22Rv1 (cell line): ENCODE results near the gene PARD3B.

Experiments
- H3K27ac ChIP-seq: fragments of 450-650 bp; 2 replicates; pipeline ENCODE4 v1.5.1; 2017
- ZFX ChIP-seq: fragments of 450-650 bp; IDR thresholded peaks from 2 replicates; pipeline ENCODE4 v1.6.1; 2017; ENCODE audit warnings: antibody characterized with exemption, borderline replicate concordance
- TF ChIP-seq, protein P1 (sequence below): fragments of 450-650 bp; IDR thresholded peaks from 2 replicates; pipeline ENCODE4 v1.5.1; 2017; ENCODE audit warnings: mild to moderate bottlenecking

PARD3B gene

GRCh38 chr2:204972606-204973336, 427.5 kb downstream of the PARD3B start:
- H3K27ac ChIP-seq: no peak overlapping the region
- TF ChIP-seq, protein P1, sequence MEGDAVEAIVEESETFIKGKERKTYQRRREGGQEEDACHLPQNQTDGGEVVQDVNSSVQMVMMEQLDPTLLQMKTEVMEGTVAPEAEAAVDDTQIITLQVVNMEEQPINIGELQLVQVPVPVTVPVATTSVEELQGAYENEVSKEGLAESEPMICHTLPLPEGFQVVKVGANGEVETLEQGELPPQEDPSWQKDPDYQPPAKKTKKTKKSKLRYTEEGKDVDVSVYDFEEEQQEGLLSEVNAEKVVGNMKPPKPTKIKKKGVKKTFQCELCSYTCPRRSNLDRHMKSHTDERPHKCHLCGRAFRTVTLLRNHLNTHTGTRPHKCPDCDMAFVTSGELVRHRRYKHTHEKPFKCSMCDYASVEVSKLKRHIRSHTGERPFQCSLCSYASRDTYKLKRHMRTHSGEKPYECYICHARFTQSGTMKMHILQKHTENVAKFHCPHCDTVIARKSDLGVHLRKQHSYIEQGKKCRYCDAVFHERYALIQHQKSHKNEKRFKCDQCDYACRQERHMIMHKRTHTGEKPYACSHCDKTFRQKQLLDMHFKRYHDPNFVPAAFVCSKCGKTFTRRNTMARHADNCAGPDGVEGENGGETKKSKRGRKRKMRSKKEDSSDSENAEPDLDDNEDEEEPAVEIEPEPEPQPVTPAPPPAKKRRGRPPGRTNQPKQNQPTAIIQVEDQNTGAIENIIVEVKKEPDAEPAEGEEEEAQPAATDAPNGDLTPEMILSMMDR: no peak
- TF ChIP-seq ZFX: no peak

DNA sequence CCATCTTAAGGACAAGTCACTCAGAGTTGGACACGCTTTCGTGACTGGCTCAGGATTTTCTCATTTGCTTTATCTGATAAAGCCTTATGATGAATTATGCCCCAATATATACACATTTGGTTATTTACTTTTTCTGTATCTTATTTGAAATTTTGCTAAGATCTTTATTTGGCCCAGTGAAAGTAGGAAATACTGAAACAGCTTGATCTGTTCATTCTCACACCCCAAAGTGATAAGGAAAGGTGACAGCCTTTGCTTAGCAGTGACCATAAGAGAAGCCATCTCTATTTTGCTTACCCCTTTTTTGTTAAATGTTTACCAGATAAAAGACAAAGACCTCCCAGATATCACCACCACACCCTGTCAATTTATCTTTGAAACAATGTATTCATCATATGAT, 428.3 kb downstream of the PARD3B start:
- TF ChIP-seq, protein P1: no peak
- no peak for TF ChIP-seq ZFX
- H3K27ac ChIP-seq: no peak overlapping the region

DNA sequence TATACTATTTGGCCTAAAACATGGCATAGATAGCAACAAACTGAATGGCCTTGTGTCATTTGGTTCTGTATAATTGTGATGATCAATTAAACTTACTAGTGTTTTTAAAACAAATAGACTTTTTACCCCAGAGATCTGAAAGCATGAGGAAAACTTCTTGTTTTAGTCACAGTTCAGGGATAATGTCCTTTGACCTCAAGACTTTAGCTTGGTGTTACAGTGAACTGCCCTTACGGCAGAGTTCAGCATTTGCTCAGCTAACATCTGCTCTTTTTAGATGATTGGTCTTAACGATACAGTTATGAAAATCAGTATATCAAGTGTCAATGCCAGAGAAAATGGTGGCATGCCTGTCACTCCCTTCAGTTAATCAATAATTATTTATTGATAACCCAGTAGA, 429.2 kb downstream of the PARD3B start:
- TF ChIP-seq, protein P1: no peak
- TF ChIP-seq ZFX: no peak
- no peak overlapping the region for H3K27ac ChIP-seq

- H3K27ac ChIP-seq: no peak overlapping the region
- TF ChIP-seq, protein P1: no peak
- TF ChIP-seq ZFX: no peak
Measured at GRCh38 chr2:204977914-204978313, 432.6 kb downstream of the PARD3B start.

DNA sequence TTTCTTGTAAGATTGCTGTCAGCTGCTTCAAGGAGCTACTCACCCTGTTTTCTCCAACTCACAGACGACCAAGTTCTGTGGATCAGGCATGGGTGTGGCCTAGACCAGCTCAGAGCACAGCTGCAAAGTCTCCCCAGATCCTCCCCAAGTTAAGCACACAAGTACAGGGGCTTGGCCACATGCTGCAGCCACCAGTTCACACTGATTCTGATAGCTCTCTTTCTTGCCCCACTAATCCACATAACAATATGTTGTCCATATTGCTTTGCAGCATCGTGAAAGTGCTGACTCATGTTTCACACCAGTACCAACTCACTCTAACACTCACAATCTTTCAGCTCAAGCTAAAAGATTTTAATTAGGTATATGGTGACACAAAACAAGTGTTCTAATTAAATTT, 437.0 kb downstream of the PARD3B start:
- TF ChIP-seq, protein P1: no peak
- TF ChIP-seq ZFX: no peak
- H3K27ac ChIP-seq: no peak overlapping the region

- no peak overlapping the region for H3K27ac ChIP-seq
- TF ChIP-seq, protein P1: no peak
- TF ChIP-seq ZFX: no peak
Measured at GRCh38 chr2:204984518-204984917, 439.2 kb downstream of the PARD3B start.

DNA sequence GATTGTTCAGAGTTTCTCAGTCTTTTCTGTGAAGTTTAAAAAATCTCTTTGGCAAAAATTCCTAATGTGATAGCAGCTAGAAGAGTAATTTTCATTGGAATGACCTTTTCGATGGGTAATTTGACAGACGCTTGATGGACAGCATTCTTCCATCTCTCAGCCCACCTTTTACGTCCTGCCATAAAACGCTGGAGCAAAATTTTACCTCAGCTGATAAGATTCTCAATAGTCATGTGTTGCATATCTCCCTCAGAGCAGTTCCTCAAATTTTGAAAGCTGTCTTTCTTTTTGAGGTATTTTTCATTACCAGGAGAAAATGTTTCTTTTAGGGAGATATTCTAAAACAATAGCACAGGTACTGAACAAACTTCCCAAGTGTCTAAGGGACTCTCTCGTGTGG, 441.4 kb downstream of the PARD3B start:
- TF ChIP-seq, protein P1: no peak
- TF ChIP-seq ZFX: no peak
- H3K27ac ChIP-seq: no peak overlapping the region
